ENCODE data around the gene COX19. TPM values are rescaled to one million over a fixed set of nuclear protein-coding genes. Genes with fewer than 3 reads are reported as not detected.

COX19 gene
- total RNA-seq, 1 experiment from 2014 or later, result 12.3 TPM

DNA sequence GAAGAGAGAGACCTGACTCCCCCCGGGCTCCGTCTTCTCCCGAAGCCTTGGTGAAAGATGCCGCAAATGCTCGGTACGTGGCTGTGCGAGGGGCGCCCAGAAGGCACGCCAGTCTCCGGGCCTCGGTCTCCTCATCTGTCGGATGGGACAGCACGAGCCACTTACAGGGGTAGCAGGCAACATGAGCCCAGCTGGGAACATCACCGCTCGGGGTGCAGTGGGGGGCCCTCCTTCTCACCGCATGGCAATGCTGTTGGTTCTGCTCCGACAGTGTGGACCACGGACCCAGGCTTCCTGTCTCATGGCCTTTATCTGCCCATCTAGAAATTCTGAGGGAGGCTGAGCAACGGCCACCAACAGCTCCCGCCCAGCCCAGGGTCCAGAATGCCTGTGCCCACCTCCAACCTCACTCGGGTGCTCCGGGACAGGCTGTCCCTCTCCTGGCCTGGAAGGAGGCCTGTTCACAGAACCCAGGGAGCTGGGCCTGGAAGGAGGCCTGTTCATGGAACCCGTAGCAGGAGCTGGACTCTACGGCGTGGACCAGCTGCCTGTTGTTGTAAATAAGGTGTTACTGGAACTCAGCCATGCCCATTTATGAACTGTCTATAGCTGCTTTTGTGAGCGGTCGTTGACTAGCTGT lies 36.7 kb downstream of the COX19 start:
- no peak overlapping the region for H3T11ph ChIP-seq (ENCODE audit: low read length)
- H2AFZ ChIP-seq (ENCODE audit: low read length), result no peak overlapping the region
- no peak overlapping the region for H3K18ac ChIP-seq (ENCODE audit: insufficient read length, low read depth, low read length)
- no peaks in the 10 kb centered on the region for H3K4me1 ChIP-seq (ENCODE audit: insufficient read depth, low read length)
- no peak overlapping the region for H4K8ac ChIP-seq (replicated peaks; ENCODE audit: insufficient read length, low read depth, low read length)
- H3K27ac ChIP-seq (ENCODE audit: insufficient read length, low read depth, low read length), result no peak overlapping the region
- H3K27me3 ChIP-seq (ENCODE audit: insufficient read depth, low read length), result no peaks in the 10 kb centered on the region
- H3K14ac ChIP-seq (ENCODE audit: insufficient read depth, low read length), result no peak overlapping the region
- no peak for DNase-seq
- Mint-ChIP-seq H3K4me3 (no peak overlapping the region), H3K27ac (no peak overlapping the region), H3K27me3 (ENCODE audit: low read depth) (peaks cover 12% of the 10 kb centered on the region), H3K9me3 (peaks cover 3 to 4% of the 10 kb centered on the region in 2 experiments; a peak in 3 of 5 replicates), H3K4me1 (peaks cover 4 to 5% of the 10 kb centered on the region in 2 experiments; a peak in 2 of 4 replicates), H3K36me3 (ENCODE audit: insufficient read depth in 1 of 3, low read depth in 3 of 3) (no peaks in the 10 kb centered on the region; a peak in 2 of 7 replicates)
- H3K9ac ChIP-seq (ENCODE audit: extremely low read depth, insufficient read length, low read length), result no peak overlapping the region
- no peak overlapping the region for H2AK5ac ChIP-seq (ENCODE audit: insufficient read length, low read length)
- H2BK15ac ChIP-seq (ENCODE audit: low read depth, low read length), result no peak overlapping the region
- no peak overlapping the region for H2BK5ac ChIP-seq (ENCODE audit: insufficient read length, low read length)
- H3K79me2 ChIP-seq (ENCODE audit: insufficient read depth, low read length), result no peaks in the 10 kb centered on the region
- H4K5ac ChIP-seq (ENCODE audit: insufficient read length, low read depth, low read length), result no peak overlapping the region
- H3K79me1 ChIP-seq (ENCODE audit: insufficient read depth, low read depth, low read length, poor library complexity, severe bottlenecking), result no peaks in the 10 kb centered on the region
- H2BK20ac ChIP-seq (ENCODE audit: low read depth, low read length, poor library complexity, severe bottlenecking), result no peak overlapping the region
- H3K9me3 ChIP-seq (ENCODE audit: control insufficient read depth, low read depth, low read length), result no peaks in the 10 kb centered on the region
- no peak overlapping the region for H2BK120ac ChIP-seq (ENCODE audit: low read depth, low read length, poor library complexity, severe bottlenecking)
- no peaks in the 10 kb centered on the region for H3K23me2 ChIP-seq (ENCODE audit: insufficient read length, low read depth, low read length, poor library complexity, severe bottlenecking)
- H4K91ac ChIP-seq (ENCODE audit: insufficient read length, low read depth, low read length), result no peak overlapping the region
- no peak overlapping the region for H2BK12ac ChIP-seq (ENCODE audit: insufficient read length, low read depth, low read length)
- no peak for TF ChIP-seq CTCF (conservative IDR thresholded peaks at IDR 0.05)
- H3K56ac ChIP-seq (ENCODE audit: insufficient read length, low read depth, low read length), result no peak overlapping the region
- no CpG with 5 or more reads among the region's 27 CpGs for WGBS (ENCODE audit: extremely low coverage, insufficient read length, low lambda C conversion rate)
- H3K23ac ChIP-seq (ENCODE audit: insufficient read length, low read depth, low read length), result no peak overlapping the region
- no peaks in the 10 kb centered on the region for H4K20me1 ChIP-seq (ENCODE audit: control insufficient read depth, insufficient read depth, insufficient read length)
- H3K4me2 ChIP-seq (ENCODE audit: insufficient read depth, insufficient read length, low read length), result no peak overlapping the region
- no peak overlapping the region for H3K4ac ChIP-seq (ENCODE audit: low read depth, low read length)

Data from H9 (cell line).